ENCODE results near the gene PHF13. TPM values are rescaled to one million over a fixed set of nuclear protein-coding genes. Genes with fewer than 3 reads are reported as not detected.

Gene PHF13
- 10 to 100 TPM; 36.9 to 47.8 TPM for total RNA-seq
- 27.3 TPM for polyA plus RNA-seq (2013, experiment 1 of 2)
- polyA plus RNA-seq (2013, experiment 2 of 2), result 25.9 TPM
- long read RNA-seq, experiment 1, transcript PHF13-201 (4 exons, 3,681 nt), result major isoform, 8 of 17 reads
- long read RNA-seq, experiment 1, partial matches to known transcripts, result 1 of 17 reads
- long read RNA-seq, experiment 1, other reads (novel, unspliced or antisense), result 8 of 17 reads
- long read RNA-seq, experiment 2, transcript PHF13-201 (4 exons, 3,681 nt), result major isoform, 58 of 74 reads
- long read RNA-seq, experiment 2, partial matches to known transcripts, result 7 of 74 reads
- long read RNA-seq, experiment 2, other reads (novel, unspliced or antisense), result 9 of 74 reads
- long read RNA-seq, experiment 3, transcript PHF13-201 (4 exons, 3,681 nt), result major isoform, 108 of 120 reads
- long read RNA-seq, experiment 3, partial matches to known transcripts, result 9 of 120 reads
- long read RNA-seq, experiment 3, other reads (novel, unspliced or antisense), result 3 of 120 reads
- long read RNA-seq, experiment 4, partial matches to known transcripts, result 0 of 2 reads
- long read RNA-seq, experiment 4, other reads (novel, unspliced or antisense), result 2 of 2 reads

- no peaks in the 10 kb centered on the region for H3K27me3 ChIP-seq (ENCODE audit: control insufficient read depth, insufficient read depth, low read length, poor library complexity, severe bottlenecking)
- Mint-ChIP-seq H3K27ac (peak within 1 kb of the TSS; percentile 77), H3K4me1 (peaks cover 9% of the 10 kb centered on the region), H3K9me3 (no peaks in the 10 kb centered on the region), H3K4me3 (peak within 1 kb of the TSS; percentile 74), H3K27me3 (ENCODE audit: insufficient read depth) (peaks cover 5% of the 10 kb centered on the region), H3K36me3 (ENCODE audit: low read depth) (peaks cover 13% of the 10 kb centered on the region)
- 0% methylated on average over 2 to 84 of the region's 84 CpGs for WGBS, 2 experiments (ENCODE audit: insufficient coverage in 1 of 2, insufficient read length in 1 of 2)
- H3K4me1 ChIP-seq (ENCODE audit: control insufficient read depth, insufficient read depth, low read length), result no peaks in the 10 kb centered on the region
- H3K27ac ChIP-seq (ENCODE audit: low read depth, low read length), result peak within 1 kb of the TSS; percentile 63
- H3K9ac ChIP-seq (ENCODE audit: extremely low read depth, low read length, poor library complexity, severe bottlenecking), result peak within 1 kb of the TSS; percentile 54
- peak within 1 kb of the TSS; percentile 95 for H3K4me3 ChIP-seq (ENCODE audit: low read length)
- H3K9me3 ChIP-seq (ENCODE audit: control insufficient read depth, low read length), result no peaks in the 10 kb centered on the region
- peaks cover 18% of the 10 kb centered on the region for H3K36me3 ChIP-seq (ENCODE audit: control insufficient read depth, insufficient read depth, low read length)
- DNase-seq, result peak; percentile 100
- TF ChIP-seq, protein P1, sequence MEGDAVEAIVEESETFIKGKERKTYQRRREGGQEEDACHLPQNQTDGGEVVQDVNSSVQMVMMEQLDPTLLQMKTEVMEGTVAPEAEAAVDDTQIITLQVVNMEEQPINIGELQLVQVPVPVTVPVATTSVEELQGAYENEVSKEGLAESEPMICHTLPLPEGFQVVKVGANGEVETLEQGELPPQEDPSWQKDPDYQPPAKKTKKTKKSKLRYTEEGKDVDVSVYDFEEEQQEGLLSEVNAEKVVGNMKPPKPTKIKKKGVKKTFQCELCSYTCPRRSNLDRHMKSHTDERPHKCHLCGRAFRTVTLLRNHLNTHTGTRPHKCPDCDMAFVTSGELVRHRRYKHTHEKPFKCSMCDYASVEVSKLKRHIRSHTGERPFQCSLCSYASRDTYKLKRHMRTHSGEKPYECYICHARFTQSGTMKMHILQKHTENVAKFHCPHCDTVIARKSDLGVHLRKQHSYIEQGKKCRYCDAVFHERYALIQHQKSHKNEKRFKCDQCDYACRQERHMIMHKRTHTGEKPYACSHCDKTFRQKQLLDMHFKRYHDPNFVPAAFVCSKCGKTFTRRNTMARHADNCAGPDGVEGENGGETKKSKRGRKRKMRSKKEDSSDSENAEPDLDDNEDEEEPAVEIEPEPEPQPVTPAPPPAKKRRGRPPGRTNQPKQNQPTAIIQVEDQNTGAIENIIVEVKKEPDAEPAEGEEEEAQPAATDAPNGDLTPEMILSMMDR (conservative IDR thresholded peaks at IDR 0.05), result no peak
These were observed at the start of gene PHF13 for GRCh38 chr1:6613361-6614018. Gene PHF13 (plus strand): TSS chr1:6613731. CDS start chr1:6614067, 336 bp downstream.

DNA sequence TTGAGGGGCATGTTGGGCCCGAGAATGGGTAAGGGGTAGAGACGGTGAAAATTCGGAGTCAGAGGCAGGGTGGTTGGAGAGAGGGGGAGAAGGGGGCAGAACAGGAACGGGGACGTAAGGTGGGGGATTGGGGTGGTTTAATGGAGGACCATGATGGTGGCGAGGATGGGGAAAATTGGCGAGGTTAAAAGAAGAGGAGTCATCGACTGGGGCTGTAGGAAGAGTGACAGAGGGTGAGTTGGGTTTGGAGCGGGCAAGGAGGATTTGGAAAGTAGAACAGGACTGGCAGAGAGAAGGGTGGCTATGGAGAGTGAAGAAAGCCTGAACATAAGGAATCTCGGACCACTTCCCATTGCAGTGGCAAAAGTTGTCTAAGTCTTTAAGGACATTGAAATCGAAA is 44.5 kb upstream of the PHF13 start:
- Mint-ChIP-seq H3K4me3 (no peak overlapping the region), H3K27me3 (ENCODE audit: insufficient read depth) (peaks cover 47% of the 10 kb centered on the region), H3K4me1 (no peaks in the 10 kb centered on the region), H3K27ac (no peak overlapping the region), H3K9me3 (no peaks in the 10 kb centered on the region), H3K36me3 (ENCODE audit: low read depth) (no peaks in the 10 kb centered on the region)
- Histone ChIP-seq H3K27me3 (ENCODE audit: control insufficient read depth, insufficient read depth, low read length, poor library complexity, severe bottlenecking) (peaks cover 50% of the 10 kb centered on the region), H3K4me1 (ENCODE audit: control insufficient read depth, insufficient read depth, low read length) (no peaks in the 10 kb centered on the region), H3K36me3 (ENCODE audit: control insufficient read depth, insufficient read depth, low read length) (no peaks in the 10 kb centered on the region), H3K4me3 (ENCODE audit: low read length) (no peak overlapping the region), H3K9ac (ENCODE audit: extremely low read depth, low read length, poor library complexity, severe bottlenecking) (no peak overlapping the region), H3K27ac (ENCODE audit: low read depth, low read length) (no peak overlapping the region), H3K9me3 (ENCODE audit: control insufficient read depth, low read length) (no peaks in the 10 kb centered on the region)
- no peak for DNase-seq
- WGBS, 2 experiments (ENCODE audit: insufficient coverage in 1 of 2, insufficient read length in 1 of 2), result 93 to 94% methylated on average over 9 to 11 of the region's 11 CpGs
- TF ChIP-seq, protein P1 (conservative IDR thresholded peaks at IDR 0.05), result no peak

- H3K27ac Mint-ChIP-seq, result no peak overlapping the region
- H3K27me3 Mint-ChIP-seq (ENCODE audit: insufficient read depth), result peaks cover 47% of the 10 kb centered on the region
- Histone ChIP-seq H3K27me3 (ENCODE audit: control insufficient read depth, insufficient read depth, low read length, poor library complexity, severe bottlenecking) (peaks cover 39% of the 10 kb centered on the region), H3K9ac (ENCODE audit: extremely low read depth, low read length, poor library complexity, severe bottlenecking) (no peak overlapping the region), H3K27ac (ENCODE audit: low read depth, low read length) (no peak overlapping the region), H3K4me1 (ENCODE audit: control insufficient read depth, insufficient read depth, low read length) (no peaks in the 10 kb centered on the region), H3K4me3 (ENCODE audit: low read length) (no peak overlapping the region), H3K9me3 (ENCODE audit: control insufficient read depth, low read length) (no peaks in the 10 kb centered on the region), H3K36me3 (ENCODE audit: control insufficient read depth, insufficient read depth, low read length) (no peaks in the 10 kb centered on the region)
- DNase-seq, result no peak
- WGBS, 2 experiments (ENCODE audit: insufficient coverage in 1 of 2, insufficient read length in 1 of 2), result 83 to 89% methylated on average over 2 to 3 of the region's 3 CpGs
- H3K4me3 Mint-ChIP-seq, result no peak overlapping the region
- H3K9me3 Mint-ChIP-seq, result no peaks in the 10 kb centered on the region
- TF ChIP-seq, protein P1 (conservative IDR thresholded peaks at IDR 0.05), result no peak
- no peaks in the 10 kb centered on the region for H3K4me1 Mint-ChIP-seq
- H3K36me3 Mint-ChIP-seq (ENCODE audit: low read depth), result no peaks in the 10 kb centered on the region
These were observed 43.4 kb upstream of the PHF13 start for GRCh38 chr1:6570100-6570499.
